Neural cell (in vitro differentiated cells): Measurements from ENCODE around the gene MBD2.

ENCODE experiments used
- CTCF ChIP-seq: fragments of 450-650 bp; IDR thresholded peaks from 2 replicates; pipeline ENCODE4 v1.5.1; 2014; ENCODE audit warnings: antibody characterized with exemption, mild to moderate bottlenecking, moderate library complexity; ENCODE audit not compliant: poor library complexity, severe bottlenecking
- EP300 ChIP-seq: fragments of 450-650 bp; conservative IDR thresholded peaks from 2 replicates; pipeline ENCODE4 v1.6.1; 2014; ENCODE audit warnings: antibody characterized with exemption, mild to moderate bottlenecking, moderate library complexity; ENCODE audit not compliant: poor library complexity, severe bottlenecking
- POLR2AphosphoS5 ChIP-seq: IDR thresholded peaks from 2 replicates; pipeline ENCODE4 v1.6.1; 2012

- no peak for TF ChIP-seq CTCF
- TF ChIP-seq EP300, result no peak
- no peak for TF ChIP-seq POLR2AphosphoS5
These were observed 90.4 kb downstream of the MBD2 start for GRCh38 chr18:54134053-54134452.
